Measurements from ENCODE around the gene CATSPER1. TPM values are rescaled to one million over a fixed set of nuclear protein-coding genes. Genes with fewer than 3 reads are reported as not detected.

The CATSPER1 gene
- total and polyA plus RNA-seq, 4 experiments from 2014 or later = not detected

- Mint-ChIP-seq H3K27me3 (no peaks in the 10 kb centered on the region), H3K4me3 (peak overlapping the region; percentile 91 to 98 (median 96)), H3K27ac (peak overlapping the region; percentile 92 to 97 (median 93)), H3K36me3 (peaks cover 33 to 76% of the 10 kb centered on the region in 2 donors), H3K9me3 (peaks cover 0 to 2% (median 0%) of the 10 kb centered on the region in 8 donors), H3K4me1 (peaks cover 42 to 71% (median 55%) of the 10 kb centered on the region in 4 donors)
- H3K4me3 ChIP-seq (ENCODE audit: low read length in 2 of 2) = peak overlapping the region; percentile 59 to 98
- H3K4me1 ChIP-seq (ENCODE audit: insufficient read depth, low read length) = peaks cover 59% of the 10 kb centered on the region
- peak overlapping the region; percentile 66 for H3K27ac ChIP-seq (ENCODE audit: low read depth, low read length)
- H3K27me3 ChIP-seq (ENCODE audit: insufficient read depth, low read length) = no peaks in the 10 kb centered on the region
- DNase-seq = peak in 2 of 5 donors; percentile 23 to 27
- POLR2A ChIA-PET (ENCODE audit: partially characterized antibody) = interaction anchor here (0.6 to 8.3 kb wide), 14 partner anchors 10 to 242 kb away, joined by 3 to 214 read pairs (median 15); partner anchors contain the start of genes BANF1, EIF1AD, GAL3ST3 and SF3B2
- CTCF ChIA-PET (ENCODE audit: partially characterized antibody) = interaction anchor here (1.0 to 14.8 kb wide), 8 partner anchors 10 to 63 kb away, joined by 3 to 231 read pairs (median 16); no protein-coding TSS in a partner anchor
- intact Hi-C loops (cut with micrococcal nuclease) = loop anchor here (1.0 kb wide), 3 partner anchors 11 to 30 kb away; partner anchors contain the start of gene SF3B2
- H3K36me3 ChIP-seq (ENCODE audit: insufficient read depth, low read length) = peaks cover 43% of the 10 kb centered on the region
- no peaks in the 10 kb centered on the region for H3K9me3 ChIP-seq (ENCODE audit: control insufficient read depth in 1 of 2, low read length in 2 of 2)
Measured at GRCh38 chr11:66070604-66071380, 44.5 kb upstream of the CATSPER1 start.

- H3K9me3 Mint-ChIP-seq = peaks cover 0 to 4% (median 0%) of the 10 kb centered on the region in 8 donors
- Histone ChIP-seq H3K36me3 (ENCODE audit: insufficient read depth, low read length) (peaks cover 47% of the 10 kb centered on the region), H3K27me3 (ENCODE audit: insufficient read depth, low read length) (no peaks in the 10 kb centered on the region), H3K4me3 (ENCODE audit: low read length in 2 of 2) (peak within 1 kb of the TSS; percentile 59 to 98), H3K4me1 (ENCODE audit: insufficient read depth, low read length) (peaks cover 59% of the 10 kb centered on the region), H3K27ac (ENCODE audit: low read depth, low read length) (peak within 1 kb of the TSS; percentile 77), H3K9me3 (ENCODE audit: control insufficient read depth in 1 of 2, low read length in 2 of 2) (no peaks in the 10 kb centered on the region)
- peak within 1 kb of the TSS; percentile 93 to 99 (median 95) for H3K27ac Mint-ChIP-seq
- H3K4me3 Mint-ChIP-seq = peak within 1 kb of the TSS; percentile 91 to 98 (median 96)
- H3K27me3 Mint-ChIP-seq = no peaks in the 10 kb centered on the region
- H3K4me1 Mint-ChIP-seq = peaks cover 44 to 69% (median 54%) of the 10 kb centered on the region in 4 donors
- intact Hi-C loops (cut with micrococcal nuclease) = loop anchor here (1.0 to 2.0 kb wide), 2 partner anchors 18 to 57 kb away; partner anchors contain the start of gene SF3B2
- DNase-seq = peak; percentile 71 to 81 (median 78)
- POLR2A ChIA-PET (ENCODE audit: partially characterized antibody) = interaction anchor here (1.2 to 8.3 kb wide), 13 partner anchors 11 to 243 kb away, joined by 3 to 214 read pairs (median 19); partner anchors contain the start of genes BANF1, EIF1AD, GAL3ST3 and SF3B2
- CTCF ChIA-PET (ENCODE audit: partially characterized antibody) = interaction anchor here (0.8 to 14.8 kb wide), 15 partner anchors 11 to 210 kb away, joined by 3 to 231 read pairs (median 14); partner anchors contain the start of genes MUS81 and SF3B2
- peaks cover 39 to 75% of the 10 kb centered on the region in 2 donors for H3K36me3 Mint-ChIP-seq
Measured at GRCh38 chr11:66069715-66070603, 43.7 kb upstream of the CATSPER1 start, which contains the start of gene PACS1. Gene PACS1 (plus strand): TSS chr11:66070272. CDS start chr11:66070487, 215 bp downstream.

- Histone ChIP-seq H3K36me3 (ENCODE audit: insufficient read depth, low read length) (peaks cover 49% of the 10 kb centered on the region), H3K27me3 (ENCODE audit: insufficient read depth, low read length) (no peaks in the 10 kb centered on the region), H3K9me3 (ENCODE audit: control insufficient read depth in 1 of 2, low read length in 2 of 2) (no peaks in the 10 kb centered on the region), H3K4me1 (ENCODE audit: insufficient read depth, low read length) (peaks cover 54% of the 10 kb centered on the region), H3K27ac (ENCODE audit: low read depth, low read length) (peak overlapping the region; percentile 77), H3K4me3 (ENCODE audit: low read length in 2 of 2) (peak overlapping the region in 1 of 2 donors; percentile 54)
- H3K4me1 Mint-ChIP-seq = peaks cover 40 to 67% (median 50%) of the 10 kb centered on the region in 4 donors
- peaks cover 0 to 5% (median 0%) of the 10 kb centered on the region in 8 donors for H3K9me3 Mint-ChIP-seq
- ChIA-PET POLR2A (ENCODE audit: partially characterized antibody) (interaction anchor here (0.6 to 8.3 kb wide), 15 partner anchors 10 to 244 kb away, joined by 3 to 214 read pairs (median 5); partner anchors contain the start of genes CCDC85B, CFL1, GAL3ST3 and SF3B2), CTCF (ENCODE audit: partially characterized antibody) (interaction anchor here (0.6 to 14.8 kb wide), 28 partner anchors 10 to 236 kb away, joined by 3 to 231 read pairs (median 5); partner anchors contain the start of genes FIBP, GAL3ST3, MUS81 and SF3B2)
- no peaks in the 10 kb centered on the region for H3K27me3 Mint-ChIP-seq
- intact Hi-C loops (cut with micrococcal nuclease) = loop anchor here (1.0 to 2.0 kb wide), 2 partner anchors 58 to 65 kb away; no protein-coding TSS in a partner anchor
- H3K4me3 Mint-ChIP-seq = peak overlapping the region; percentile 79 to 96 (median 88)
- peaks cover 41 to 77% of the 10 kb centered on the region in 2 donors for H3K36me3 Mint-ChIP-seq
- peak; percentile 31 to 64 (median 39) for DNase-seq
- peak overlapping the region; percentile 92 to 99 (median 93) for H3K27ac Mint-ChIP-seq
Measured at GRCh38 chr11:66068923-66069714, 42.8 kb upstream of the CATSPER1 start.

DNA sequence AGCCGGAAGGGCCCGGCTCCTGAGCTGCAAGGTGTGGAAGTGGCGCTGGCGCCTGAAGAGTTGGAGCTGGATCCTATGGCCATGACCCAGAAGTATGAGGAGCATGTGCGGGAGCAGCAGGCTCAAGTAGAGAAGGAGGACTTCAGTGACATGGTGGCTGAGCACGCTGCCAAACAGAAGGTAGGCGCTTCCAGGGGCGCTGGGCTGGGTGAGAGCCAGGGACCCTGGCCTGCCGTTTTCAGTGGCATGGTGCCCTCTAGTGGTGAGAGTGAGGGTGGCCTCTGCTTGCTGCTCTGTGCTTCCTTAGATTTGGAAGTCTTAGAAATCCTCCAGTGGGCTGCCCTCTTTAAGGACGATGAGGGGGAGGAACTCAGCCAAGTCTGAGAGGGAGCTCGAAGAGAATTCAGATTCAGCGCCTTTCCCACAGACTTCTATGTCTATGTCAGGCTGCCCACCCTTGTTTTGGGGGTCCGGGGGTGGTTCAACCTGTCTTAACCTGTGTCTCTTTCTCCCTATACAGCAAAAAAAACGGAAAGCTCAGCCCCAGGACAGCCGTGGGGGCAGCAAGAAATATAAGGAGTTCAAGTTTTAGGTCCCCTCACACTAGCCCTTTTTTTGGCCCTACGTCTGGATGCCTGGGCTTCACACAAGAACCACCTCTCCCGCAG is 42.0 kb upstream of the CATSPER1 start:
- Histone ChIP-seq H3K4me3 (ENCODE audit: low read length in 2 of 2) (no peak overlapping the region), H3K4me1 (ENCODE audit: insufficient read depth, low read length) (peaks cover 48% of the 10 kb centered on the region), H3K27me3 (ENCODE audit: insufficient read depth, low read length) (no peaks in the 10 kb centered on the region), H3K9me3 (ENCODE audit: control insufficient read depth in 1 of 2, low read length in 2 of 2) (no peaks in the 10 kb centered on the region), H3K27ac (ENCODE audit: low read depth, low read length) (peak overlapping the region; percentile 77), H3K36me3 (ENCODE audit: insufficient read depth, low read length) (peaks cover 53% of the 10 kb centered on the region)
- H3K36me3 Mint-ChIP-seq = peaks cover 46 to 78% of the 10 kb centered on the region in 2 donors
- intact Hi-C loops (cut with micrococcal nuclease) = loop anchor here (1.0 to 2.0 kb wide), 2 partner anchors 59 to 66 kb away; no protein-coding TSS in a partner anchor
- H3K27ac Mint-ChIP-seq = peak overlapping the region; percentile 92 to 99 (median 93)
- peaks cover 0 to 5% (median 0%) of the 10 kb centered on the region in 8 donors for H3K9me3 Mint-ChIP-seq
- CTCF ChIA-PET (ENCODE audit: partially characterized antibody) = interaction anchor here (0.6 to 14.8 kb wide), 31 partner anchors 9 to 314 kb away, joined by 3 to 231 read pairs (median 4); partner anchors contain the start of genes FIBP, GAL3ST3, MUS81 and SF3B2
- POLR2A ChIA-PET (ENCODE audit: partially characterized antibody) = interaction anchor here (0.6 to 8.3 kb wide), 18 partner anchors 9 to 220 kb away, joined by 3 to 214 read pairs (median 5); partner anchors contain the start of genes CCDC85B, CFL1, GAL3ST3 and SF3B2
- H3K27me3 Mint-ChIP-seq = no peaks in the 10 kb centered on the region
- peaks cover 39 to 67% (median 51%) of the 10 kb centered on the region in 4 donors for H3K4me1 Mint-ChIP-seq
- DNase-seq = peak; percentile 71 to 76 (median 72)
- peak overlapping the region; percentile 52 to 96 (median 76) for H3K4me3 Mint-ChIP-seq

DNA sequence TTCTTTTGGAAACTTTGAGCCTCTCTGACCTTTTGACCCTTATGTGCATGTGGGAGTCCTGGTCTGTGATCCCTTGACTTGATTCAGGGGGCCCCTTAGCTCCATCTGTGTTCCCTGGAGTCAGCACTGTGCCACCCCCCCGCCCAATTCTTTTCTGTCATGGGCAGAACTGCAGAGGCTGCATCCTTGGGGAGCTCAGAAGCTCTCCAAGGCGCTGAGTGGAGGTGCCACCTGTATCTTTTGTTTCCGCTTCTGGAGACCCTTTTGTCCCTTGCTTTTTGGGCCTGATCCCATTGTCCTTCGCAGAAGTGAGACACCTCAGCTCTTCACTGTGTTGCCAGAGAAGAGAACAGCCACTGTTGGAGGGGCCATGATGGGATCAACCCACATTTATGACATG is 41.4 kb upstream of the CATSPER1 start:
- H3K9me3 ChIP-seq (ENCODE audit: control insufficient read depth in 1 of 2, low read length in 2 of 2) = no peaks in the 10 kb centered on the region
- intact Hi-C loops (cut with micrococcal nuclease) = loop anchor here (1.0 to 2.0 kb wide), 2 partner anchors 59 to 67 kb away; no protein-coding TSS in a partner anchor
- peaks cover 53 to 79% of the 10 kb centered on the region in 2 donors for H3K36me3 Mint-ChIP-seq

More for the DNA sequence above, 41.4 kb upstream of the CATSPER1 start:
- DNase-seq = no peak
- Mint-ChIP-seq H3K9me3 (peaks cover 0 to 5% (median 0%) of the 10 kb centered on the region in 8 donors), H3K27me3 (no peaks in the 10 kb centered on the region), H3K4me1 (peaks cover 34 to 61% (median 50%) of the 10 kb centered on the region in 4 donors), H3K4me3 (no peak overlapping the region), H3K27ac (peak overlapping the region in 5 of 7 donors; percentile 22 to 99 (median 93))
- no peak overlapping the region for H3K4me3 ChIP-seq (ENCODE audit: low read length in 2 of 2)
- no peaks in the 10 kb centered on the region for H3K27me3 ChIP-seq (ENCODE audit: insufficient read depth, low read length)
- ChIA-PET POLR2A (ENCODE audit: partially characterized antibody) (interaction anchor here (1.1 to 8.3 kb wide), 11 partner anchors 13 to 221 kb away, joined by 3 to 214 read pairs (median 5); partner anchors contain the start of genes CCDC85B, GAL3ST3, SF3B2 and YIF1A), CTCF (ENCODE audit: partially characterized antibody) (interaction anchor here (0.8 to 14.8 kb wide), 24 partner anchors 9 to 314 kb away, joined by 3 to 231 read pairs (median 6); partner anchors contain the start of genes FIBP, SF3B2 and SNX32)
- peaks cover 41% of the 10 kb centered on the region for H3K4me1 ChIP-seq (ENCODE audit: insufficient read depth, low read length)
- H3K27ac ChIP-seq (ENCODE audit: low read depth, low read length) = peak overlapping the region; percentile 77
- H3K36me3 ChIP-seq (ENCODE audit: insufficient read depth, low read length) = peaks cover 60% of the 10 kb centered on the region
